Renal cortex interstitium (tissue), 11 donors: ENCODE results near the gene PRRC2B. TPM values are rescaled to one million over a fixed set of nuclear protein-coding genes. Genes with fewer than 3 reads are reported as not detected.
"Not testable (repeated sequence)": the region's sequence is repeated elsewhere in the genome, so short reads cannot be mapped to it uniquely, and the experiment has no call there.

ENCODE experiments used
- DNase-seq, 11 donors: peaks; one replicate each; pipeline ENCODE4 v3.0.0-alpha.2; 2013; ENCODE audit warnings: low read depth in 9 of 11, low spot score in 4 of 11; ENCODE audit errors: extremely low read depth in 1 of 11
- polyA plus RNA-seq, 3 donors: library from polyadenylated mRNA; unstranded; fragments of 120-200 nt; gene quantifications; one replicate each; pipeline ENCODE4 v1.2.1, GENCODE V29; 2013; ENCODE audit not compliant: insufficient read length in 3 of 3

Gene PRRC2B
- polyA plus RNA-seq, 3 donors: 177 to 200 (median 196) TPM

DNA sequence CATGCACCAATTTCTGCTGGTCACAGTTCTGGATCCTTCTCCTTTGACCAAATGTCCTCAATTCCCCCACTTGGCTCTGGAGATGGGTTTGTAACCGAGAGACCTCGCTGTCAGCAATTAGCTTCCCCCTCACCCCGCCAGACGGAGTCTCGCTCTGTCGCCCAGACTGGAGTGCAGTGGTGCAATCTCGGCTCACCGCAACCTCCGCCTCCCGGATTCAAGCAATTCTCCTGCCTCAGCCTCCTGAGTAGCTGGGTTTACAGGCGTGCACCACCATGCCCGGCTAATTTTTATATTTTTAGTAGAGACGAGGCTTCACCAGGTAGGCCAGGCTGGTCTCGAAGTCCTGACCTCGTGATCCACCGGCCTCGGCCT is 21.3 kb upstream of the PRRC2B start:
- not testable (repeated sequence) for DNase-seq

DNA sequence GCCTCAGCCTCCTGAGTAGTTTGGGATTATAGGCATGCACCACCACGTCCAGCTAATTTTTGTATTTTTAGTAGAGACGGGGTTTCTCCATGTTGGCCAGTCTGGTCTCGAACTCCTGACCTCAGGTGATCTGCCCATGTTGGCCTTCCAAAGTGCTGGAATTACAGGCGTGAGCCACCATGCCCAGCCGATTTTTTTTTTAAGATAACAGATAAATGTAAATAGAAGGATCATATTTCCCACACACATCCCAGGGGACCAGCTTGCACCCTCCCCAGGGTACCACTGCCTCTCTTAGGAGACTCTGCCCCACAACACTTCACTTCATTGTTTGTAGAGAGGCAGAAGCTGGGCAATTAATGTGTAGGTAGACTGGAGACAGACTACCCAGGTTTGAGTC is 19.2 kb upstream of the PRRC2B start:
- not testable (repeated sequence) for DNase-seq

DNA sequence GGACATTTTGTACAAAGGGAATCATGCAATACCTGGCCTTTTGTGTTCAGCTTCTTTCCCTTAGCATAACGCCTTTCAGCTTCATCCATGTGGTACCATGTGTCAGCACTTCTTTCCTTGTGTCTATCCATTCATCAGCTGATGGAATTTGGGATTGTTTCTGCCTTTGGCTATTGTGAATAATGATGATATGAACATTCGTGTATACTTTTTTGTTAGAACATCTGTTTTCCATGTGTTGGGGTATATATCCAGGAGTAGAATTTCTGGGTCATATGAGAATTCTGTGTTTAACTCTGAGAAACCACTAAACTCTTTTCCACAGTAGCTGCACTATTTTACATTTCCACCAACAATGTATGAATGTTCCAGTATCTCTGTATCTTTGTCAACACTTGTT is 14.8 kb upstream of the PRRC2B start:
- no peak for DNase-seq

DNA sequence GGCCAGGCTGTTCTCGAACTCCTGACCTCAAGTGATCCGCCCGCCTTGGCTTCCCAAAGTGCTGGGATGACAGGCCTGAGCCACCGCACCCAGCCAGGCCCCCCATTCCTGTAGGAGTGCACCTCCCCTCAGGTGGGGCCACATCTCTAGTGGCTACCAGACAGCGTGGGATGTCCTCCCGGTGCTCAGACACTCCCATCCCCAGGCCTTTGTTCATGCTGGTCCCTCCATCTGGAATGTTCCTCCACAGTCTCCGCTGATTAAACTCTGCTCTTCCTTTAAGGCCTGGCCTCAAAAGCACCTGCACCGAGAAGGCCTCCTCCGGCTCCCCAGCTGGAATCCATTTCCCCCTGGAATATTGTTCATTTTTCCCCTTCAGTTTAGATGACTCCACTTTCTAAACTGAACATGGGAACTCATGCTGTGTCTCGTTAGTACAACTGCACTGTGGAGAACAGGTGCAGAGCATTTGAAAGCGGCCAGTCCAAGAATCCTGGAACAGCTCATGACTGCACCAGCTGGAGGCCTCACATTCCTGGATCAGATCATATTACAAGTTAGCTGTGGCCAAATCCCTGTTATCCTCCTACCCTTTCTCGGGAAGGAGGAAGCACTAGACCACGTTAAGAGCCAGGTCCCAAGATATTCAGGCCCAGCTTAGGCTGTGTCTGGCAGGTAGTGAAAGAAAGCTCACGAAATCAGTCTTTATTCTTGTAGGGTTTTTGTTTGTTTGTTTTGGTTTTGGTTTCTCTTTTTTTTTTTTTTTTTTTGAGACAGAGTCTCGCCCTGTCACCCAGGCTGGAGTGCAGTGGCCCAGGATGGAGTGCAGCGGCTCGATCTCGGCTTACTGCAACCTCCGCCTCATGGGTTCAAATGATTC is 10.8 kb upstream of the PRRC2B start:
- DNase-seq: peak in 8 of 11 donors; percentile 69 to 91 (median 84)

DNA sequence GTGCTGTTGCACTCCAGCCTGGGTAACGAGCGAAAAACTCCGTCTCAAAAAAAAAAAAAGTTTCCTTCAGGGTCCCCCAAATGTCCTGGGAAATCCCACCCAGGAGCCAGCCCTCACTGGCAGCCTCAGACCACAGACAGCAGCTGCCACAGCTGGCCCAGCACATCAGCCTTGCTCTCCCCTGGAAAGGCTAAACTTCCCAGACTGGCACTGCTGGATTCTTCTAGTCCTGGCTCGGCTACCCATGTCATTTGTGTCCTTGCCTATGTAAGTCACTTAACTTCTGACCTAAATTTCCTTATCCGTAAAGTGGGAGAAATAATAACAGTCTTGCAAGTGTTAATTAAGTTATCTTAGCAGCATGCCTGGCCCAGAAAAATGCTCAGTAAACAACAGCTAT is 8.6 kb upstream of the PRRC2B start:
- DNase-seq: no peak

DNA sequence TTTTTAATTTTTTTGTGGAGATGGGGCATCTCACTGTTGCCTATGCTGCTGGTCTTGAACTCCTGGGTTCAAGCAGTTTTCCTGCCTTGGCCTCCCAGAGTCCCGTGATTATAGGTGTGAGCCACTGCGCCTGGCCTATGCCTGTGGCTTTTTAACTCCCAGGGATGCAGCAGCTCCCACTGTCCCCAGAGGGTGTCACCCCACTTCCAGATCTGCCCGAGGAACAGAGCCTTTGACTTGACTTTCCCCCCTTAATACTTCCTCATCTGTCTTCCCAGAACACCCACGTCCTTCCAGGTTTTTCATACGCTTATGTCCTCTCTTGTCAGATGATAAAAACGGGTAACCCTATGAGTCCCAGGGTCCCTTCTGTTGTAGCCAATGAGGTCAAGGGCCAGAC is 7.6 kb upstream of the PRRC2B start:
- DNase-seq: no peak

DNA sequence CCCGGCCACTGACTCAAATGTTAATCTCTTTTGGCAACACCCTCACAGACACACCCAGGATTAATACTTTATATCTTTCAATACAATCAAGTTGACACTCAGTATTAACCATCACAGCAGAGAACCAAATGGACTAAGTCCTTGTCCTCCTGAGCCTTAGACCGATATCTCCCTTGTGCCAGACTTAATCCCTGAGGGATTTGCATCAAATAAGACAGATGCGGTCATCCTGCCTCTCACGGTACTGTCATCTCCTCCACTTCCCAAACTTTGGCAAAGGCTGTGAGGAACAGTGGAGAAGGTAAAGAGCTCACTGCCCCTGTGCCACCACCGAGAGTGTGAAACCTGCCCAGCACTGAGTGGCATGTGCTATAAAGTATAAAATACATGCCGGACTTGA is 6.5 kb upstream of the PRRC2B start:
- no peak for DNase-seq

DNA sequence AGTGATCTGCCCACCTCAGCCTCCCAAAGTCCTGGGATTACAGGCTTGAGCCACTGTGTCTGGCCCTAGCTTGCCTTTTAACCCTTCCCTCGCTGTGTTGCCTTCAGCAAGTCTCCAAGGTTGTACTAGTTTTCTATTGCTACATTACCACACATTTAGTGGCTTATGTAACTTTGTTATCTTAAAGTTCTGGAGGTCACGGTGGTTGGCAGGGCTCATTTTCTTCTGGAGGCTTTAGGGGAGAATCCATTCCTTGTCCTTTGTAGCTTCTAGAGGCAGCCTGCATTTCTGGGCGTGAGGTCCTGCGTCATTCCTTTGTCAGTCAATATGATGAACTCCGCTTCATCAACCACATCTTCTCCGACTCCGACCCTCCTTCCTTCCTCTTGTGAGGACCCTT is 2.9 kb upstream of the PRRC2B start:
- no peak for DNase-seq

DNA sequence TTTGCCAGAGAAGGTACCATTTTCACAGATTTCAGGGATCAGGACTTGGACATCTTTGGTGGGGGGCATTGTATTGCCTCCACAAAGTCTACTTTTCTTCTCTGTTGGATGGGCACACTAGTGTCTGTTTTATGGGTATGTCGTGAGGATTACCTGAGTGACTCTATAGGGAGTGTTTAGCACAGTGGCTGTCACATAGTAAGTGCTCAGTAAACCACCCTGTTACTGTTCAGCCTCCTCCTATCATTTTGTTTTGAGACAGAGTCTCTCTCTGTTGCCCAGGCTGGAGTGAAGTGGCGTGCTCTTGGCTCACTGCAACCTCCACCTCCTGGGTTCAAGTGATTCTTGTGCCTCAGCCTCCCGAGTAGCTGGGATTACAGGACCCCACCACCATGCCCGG is 2.4 kb upstream of the PRRC2B start:
- no peak for DNase-seq

DNA sequence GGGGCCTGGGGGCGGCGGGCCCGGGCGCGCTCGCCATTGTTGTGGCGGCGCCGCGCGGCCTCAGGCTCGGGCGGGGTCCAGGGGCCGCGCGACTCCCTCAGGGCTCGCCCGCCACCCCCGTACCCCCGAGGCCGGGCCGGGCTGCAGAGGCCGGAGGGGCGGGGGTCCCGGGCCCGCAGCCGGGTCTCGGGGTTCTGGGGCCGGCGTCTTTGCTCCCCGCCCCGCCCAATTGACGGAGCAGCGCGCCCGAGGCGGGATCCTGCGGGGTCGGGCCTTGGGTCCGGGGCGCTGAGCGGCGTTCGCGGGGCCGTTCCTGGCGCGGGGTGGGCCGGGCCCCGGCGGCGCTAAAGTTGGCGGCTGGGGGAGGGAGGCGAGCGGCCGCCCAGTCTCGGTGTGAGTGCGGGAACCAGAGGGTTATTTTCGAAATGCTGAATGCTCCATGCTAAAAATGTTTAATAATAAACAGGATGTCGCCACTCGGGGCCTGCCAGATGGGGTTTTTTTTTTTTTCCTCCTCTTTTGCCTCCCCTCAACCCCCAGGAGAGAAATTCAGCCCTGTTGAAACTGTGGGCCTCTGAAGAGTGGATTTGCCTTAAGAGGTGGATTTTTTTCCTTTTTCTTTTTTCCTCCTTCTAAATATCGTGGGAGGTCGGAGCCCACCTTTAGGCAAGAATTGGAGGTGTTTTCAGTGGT is 724 bp downstream of the PRRC2B start:
- DNase-seq: no peak

DNA sequence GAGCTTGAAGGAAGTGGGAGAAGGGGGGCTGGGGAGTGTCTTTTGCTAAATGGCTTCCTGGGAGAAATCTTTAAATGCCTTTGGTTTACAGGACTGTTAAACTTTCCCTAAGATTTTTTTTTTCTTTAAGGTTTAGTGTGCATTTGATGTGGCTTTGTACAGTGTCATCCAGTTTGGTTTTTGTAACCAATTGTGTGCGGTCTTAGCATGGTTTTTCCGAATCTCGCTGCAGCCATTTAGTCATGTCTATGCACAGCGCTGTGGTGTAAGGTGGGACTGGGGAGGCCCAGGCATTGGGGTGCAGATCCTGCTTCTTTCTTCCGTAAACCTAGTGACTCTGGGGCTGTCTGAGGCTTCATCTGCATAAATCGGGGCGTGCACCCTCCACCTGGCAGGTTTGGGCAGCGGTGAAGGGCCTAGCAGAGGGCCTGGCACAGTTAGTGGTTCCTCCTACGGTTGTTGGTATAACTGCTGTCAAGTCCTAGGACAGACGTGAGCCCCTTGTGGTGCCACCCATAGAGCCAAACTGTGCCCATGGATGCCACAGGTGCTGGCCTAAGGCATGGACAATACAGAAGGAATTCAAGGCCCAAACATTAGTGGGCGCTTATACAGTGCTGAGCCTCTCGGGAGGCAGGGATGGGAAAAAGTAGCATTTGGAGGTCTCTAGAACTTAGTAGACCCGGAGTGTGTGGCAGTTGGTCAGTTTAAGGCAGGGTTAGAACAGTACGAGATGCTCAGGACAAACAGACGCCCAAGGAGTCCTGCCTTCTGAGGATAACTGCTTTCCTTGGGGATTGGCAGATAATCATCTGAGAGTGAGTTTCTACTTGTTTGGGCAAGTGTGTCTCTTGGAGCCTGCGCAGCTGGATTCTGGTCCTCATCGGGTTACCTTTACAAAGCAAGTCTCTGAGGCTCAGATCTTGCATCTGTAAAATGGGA is 1.5 kb downstream of the PRRC2B start:
- no peak for DNase-seq

DNA sequence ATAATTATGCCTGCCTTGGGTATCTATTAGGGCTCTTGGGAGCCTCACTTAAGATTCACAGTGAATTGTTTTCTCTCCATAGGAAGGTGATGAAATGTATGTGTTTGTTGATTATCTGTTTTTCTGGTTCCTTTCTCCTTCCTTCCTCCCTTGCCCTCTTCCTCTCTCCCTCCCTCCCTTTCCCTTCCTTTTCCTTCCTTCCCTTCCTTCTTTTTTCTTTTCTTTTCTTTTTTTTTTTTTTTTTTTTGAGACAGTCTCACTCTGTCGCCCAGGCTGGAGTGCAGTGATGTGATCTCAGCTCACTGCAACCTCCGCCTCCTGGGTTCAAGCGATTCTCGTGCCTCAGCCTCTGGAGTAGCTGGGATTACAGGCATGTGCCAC is 2.2 kb downstream of the PRRC2B start:
- DNase-seq: not testable (repeated sequence)

DNA sequence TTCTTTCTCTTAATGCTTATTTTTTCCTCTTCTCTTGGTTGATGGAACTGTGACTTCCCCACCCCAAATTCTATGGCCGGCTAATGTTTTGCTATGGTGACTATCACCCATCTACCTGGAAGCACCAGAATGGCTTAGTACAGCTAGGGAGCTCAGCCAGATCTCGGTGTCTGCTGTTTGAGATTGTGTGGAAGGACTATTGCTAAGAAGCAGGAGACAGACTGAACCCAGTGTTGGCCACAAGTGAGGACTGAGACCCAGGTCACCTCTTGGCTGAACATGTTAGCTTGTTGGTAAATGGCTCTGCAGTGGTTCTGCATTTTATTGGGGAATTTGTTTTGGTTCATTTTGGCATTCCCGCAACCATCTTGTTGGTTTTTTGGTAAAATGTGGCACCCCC is 2.7 kb downstream of the PRRC2B start:
- no peak for DNase-seq

DNA sequence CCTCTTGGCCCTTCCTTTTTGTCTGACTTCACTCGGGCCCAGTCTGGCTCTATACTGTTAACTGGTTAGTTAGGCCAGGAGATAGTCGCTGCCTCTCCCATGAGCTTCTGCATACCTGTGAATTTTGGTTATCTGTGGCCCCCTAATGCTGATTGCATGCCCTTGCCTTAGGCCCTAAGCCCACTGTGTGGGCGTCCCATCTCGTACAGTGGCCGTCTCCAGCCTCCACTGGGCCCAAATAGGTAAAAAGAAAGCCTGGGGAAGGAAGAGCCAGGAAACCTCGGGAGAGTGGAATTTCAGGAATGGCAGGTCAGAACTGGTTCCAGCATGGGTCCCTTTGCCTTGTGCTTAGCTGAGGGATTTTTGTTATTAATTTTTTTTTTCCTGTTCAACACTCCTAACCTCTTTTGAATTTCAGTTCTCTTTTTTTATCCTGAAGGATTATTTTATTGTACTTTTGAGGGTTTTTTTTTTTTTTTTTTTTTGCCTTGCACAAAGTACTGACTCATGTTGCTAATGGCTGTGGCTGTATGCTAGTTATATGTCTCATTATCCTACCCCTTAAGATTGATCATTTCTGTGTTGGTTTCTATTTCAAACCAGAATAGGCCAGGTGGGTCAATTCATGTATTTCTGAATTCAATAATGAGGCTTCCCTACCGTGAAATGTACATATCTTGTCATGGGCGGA is 3.4 kb downstream of the PRRC2B start:
- DNase-seq: no peak

DNA sequence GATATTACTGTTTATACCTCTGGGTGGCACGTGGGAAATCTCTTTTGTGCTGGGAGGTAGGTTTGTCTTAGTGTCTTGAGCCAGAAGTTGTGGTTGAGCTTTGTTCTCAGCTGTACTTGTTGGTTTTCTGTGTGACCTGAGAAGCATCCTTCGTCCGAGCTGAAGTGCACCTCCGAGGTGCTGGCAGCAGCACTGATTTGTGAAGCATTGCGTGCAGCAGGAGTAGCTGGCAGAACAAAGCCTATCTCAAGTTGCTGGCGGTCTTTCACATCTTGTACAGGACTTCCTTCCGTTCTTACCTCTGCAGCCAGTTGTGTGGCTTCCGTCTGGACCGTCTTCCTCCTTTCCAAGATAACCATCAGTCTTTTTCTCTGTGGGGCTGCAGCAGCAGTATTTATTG is 4.3 kb downstream of the PRRC2B start:
- no peak for DNase-seq

DNA sequence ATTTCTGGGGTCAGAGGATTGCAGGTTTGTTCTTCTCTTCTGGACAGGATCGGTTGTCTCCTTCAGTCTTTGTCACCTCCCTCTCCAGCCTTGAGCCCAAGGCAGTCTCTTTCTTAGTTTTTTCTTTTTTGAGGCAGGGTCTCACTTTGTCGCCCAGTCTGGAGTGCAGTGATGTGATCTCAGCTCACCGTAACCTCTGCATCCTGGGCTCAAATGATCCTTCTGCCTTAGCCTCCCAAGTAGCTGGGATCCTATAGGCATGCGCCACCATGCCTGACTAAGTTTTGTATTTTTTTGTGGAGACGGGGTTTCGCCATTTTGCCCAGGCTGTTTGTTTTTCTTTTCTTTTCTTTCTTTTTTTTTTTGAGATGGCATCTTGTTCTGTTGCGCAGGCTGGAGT is 6.1 kb downstream of the PRRC2B start:
- DNase-seq: no peak

DNA sequence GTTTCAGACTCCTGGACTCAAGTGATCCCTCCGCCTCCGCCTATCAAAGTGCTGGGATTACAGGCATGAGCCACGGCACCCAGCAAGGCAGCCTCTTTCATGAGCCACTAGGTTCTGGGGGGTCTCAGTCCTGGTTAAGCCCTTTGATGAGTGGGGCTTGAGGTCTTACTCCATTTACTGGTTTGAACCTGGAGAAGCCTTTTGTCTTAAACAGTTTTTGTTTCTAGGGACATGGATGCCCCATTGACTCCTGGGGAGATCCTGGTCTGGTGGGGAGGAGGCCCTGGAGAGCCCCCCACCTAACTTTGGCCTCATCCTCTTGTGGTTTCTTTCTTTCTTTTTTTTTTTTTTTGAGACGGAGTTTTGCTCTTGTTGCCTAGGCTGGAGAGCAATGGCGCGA is 6.7 kb downstream of the PRRC2B start:
- no peak for DNase-seq

DNA sequence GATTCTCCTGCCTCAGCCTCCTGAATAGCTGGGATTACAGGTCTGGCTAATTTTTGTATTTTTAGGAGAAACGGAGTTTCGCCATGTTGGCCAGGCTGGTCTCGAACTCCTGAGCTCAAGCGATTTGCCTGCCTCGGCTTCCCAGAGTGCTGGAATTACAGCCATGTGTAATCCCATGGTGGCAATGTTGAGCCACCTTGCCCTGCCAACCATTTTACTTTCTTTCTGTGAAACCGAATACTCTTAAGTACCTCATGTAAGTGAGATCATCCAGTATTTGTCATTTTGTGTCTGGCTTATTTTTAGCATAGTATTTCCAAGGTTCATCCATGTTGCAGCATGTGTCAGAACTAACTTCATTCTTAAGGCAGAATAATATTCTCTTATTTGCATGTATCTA is 8.2 kb downstream of the PRRC2B start:
- no peak for DNase-seq
